ENCODE results near the gene NECAB3.

DNA sequence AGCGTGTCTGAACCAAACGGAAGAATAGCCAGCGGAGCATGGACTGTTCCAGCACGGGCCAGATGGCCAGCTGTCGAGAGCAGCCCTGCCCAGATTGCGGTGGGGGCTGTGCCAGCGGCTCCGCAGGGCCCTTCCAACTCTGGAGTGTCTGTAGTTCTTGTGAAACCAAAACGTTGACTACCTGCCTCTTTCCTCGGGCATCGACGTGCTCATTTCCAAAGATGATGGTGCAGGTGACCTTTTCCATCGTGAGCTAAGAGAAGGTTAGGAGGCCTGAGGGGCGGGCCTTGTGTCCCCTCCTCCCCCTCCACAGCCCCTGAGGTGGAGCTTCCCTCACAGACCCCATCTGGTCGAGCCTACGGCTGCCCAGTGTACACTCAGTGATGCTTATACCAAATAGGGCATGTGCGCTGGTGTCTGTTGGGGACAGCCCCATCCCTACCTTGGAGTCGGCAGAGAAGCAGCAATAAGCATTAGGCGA is 25.0 kb downstream of the NECAB3 start:
- TF ChIP-seq EZH2 (IDR thresholded peaks at IDR 0.05; ENCODE audit: borderline replicate concordance, low read length) = no peak
- TF ChIP-seq, protein P1, sequence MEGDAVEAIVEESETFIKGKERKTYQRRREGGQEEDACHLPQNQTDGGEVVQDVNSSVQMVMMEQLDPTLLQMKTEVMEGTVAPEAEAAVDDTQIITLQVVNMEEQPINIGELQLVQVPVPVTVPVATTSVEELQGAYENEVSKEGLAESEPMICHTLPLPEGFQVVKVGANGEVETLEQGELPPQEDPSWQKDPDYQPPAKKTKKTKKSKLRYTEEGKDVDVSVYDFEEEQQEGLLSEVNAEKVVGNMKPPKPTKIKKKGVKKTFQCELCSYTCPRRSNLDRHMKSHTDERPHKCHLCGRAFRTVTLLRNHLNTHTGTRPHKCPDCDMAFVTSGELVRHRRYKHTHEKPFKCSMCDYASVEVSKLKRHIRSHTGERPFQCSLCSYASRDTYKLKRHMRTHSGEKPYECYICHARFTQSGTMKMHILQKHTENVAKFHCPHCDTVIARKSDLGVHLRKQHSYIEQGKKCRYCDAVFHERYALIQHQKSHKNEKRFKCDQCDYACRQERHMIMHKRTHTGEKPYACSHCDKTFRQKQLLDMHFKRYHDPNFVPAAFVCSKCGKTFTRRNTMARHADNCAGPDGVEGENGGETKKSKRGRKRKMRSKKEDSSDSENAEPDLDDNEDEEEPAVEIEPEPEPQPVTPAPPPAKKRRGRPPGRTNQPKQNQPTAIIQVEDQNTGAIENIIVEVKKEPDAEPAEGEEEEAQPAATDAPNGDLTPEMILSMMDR (IDR thresholded peaks at IDR 0.05; ENCODE audit: low read length) = no peak
